WERI-Rb-1 (cell line): ENCODE results near the gene CYBB.

Experiments used
- DNase-seq: peaks from one replicate; pipeline ENCODE4 v3.0.0-alpha.2; 2020
- H3K27ac ChIP-seq: fragments of 250-450 bp; sonication (Bioruptor Pico); 2 replicates; pipeline ENCODE4 v1.5.1; 2020; ENCODE audit warnings: mild to moderate bottlenecking, moderate library complexity
- H3K27me3 ChIP-seq: fragments of 250-450 bp; sonication (Bioruptor Pico); 2 replicates; pipeline ENCODE4 v1.5.1; 2021; ENCODE audit warnings: mild to moderate bottlenecking, low read depth, moderate library complexity; ENCODE audit not compliant: insufficient read depth, severe bottlenecking
- H3K36me3 ChIP-seq: fragments of 250-450 bp; sonication (Bioruptor Pico); 2 replicates; pipeline ENCODE4 v1.5.1; 2020; ENCODE audit warnings: mild to moderate bottlenecking, moderate library complexity
- H3K4me3 ChIP-seq: 2 replicates; pipeline ENCODE4 v1.5.1; 2011; ENCODE audit warnings: low read depth, mild to moderate bottlenecking, control low read depth, low read length
- H3K9me3 ChIP-seq: fragments of 250-450 bp; sonication (Bioruptor Pico); 2 replicates; pipeline ENCODE4 v1.5.1; 2021; ENCODE audit warnings: mild to moderate bottlenecking, moderate library complexity; ENCODE audit not compliant: severe bottlenecking
- TF ChIP-seq, protein P1 (sequence below): IDR thresholded peaks from 2 replicates; pipeline ENCODE4 v1.5.1; 2011; ENCODE audit warnings: low read depth, mild to moderate bottlenecking, control low read depth, inconsistent platforms, low read length

Gene CYBB

DNA sequence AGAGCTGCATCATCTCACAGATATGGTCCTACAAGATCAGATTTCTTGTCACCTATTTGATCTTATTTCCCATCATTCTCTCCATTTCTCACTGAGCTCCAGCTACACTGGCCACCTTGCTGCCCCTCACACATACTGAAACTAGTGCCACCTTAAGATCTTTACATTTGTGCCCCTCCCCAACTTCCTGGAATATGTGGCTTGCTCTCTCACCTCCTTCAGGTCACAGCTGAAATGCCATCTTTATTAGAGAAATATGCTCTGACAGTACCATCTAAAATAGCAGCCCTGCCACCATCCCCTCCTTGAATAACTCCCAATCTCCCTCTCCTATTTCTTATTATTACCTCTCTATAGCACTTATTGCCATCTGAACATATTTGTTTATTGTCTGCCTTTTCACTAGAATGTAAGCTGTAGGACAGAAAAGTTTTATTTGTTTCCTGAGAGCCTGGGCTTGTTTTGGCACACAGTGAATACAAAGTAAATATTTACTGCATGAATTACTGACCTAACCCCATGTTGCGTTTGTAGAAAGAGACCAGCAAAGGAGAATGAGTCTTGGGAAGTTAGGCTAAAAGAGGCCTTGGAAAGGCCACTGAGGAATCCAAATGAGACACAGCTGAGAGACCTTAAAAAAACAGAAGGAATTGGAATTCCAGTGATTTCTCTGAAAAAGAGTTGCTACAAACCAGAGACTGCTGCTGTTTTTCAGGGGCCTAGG is 44.8 kb downstream of the CYBB start:
- no peaks in the 10 kb centered on the region for H3K9me3 ChIP-seq
- no peak overlapping the region for H3K27ac ChIP-seq
- no peak overlapping the region for H3K4me3 ChIP-seq
- no peaks in the 10 kb centered on the region for H3K27me3 ChIP-seq
- no peak for DNase-seq
- TF ChIP-seq, protein P1, sequence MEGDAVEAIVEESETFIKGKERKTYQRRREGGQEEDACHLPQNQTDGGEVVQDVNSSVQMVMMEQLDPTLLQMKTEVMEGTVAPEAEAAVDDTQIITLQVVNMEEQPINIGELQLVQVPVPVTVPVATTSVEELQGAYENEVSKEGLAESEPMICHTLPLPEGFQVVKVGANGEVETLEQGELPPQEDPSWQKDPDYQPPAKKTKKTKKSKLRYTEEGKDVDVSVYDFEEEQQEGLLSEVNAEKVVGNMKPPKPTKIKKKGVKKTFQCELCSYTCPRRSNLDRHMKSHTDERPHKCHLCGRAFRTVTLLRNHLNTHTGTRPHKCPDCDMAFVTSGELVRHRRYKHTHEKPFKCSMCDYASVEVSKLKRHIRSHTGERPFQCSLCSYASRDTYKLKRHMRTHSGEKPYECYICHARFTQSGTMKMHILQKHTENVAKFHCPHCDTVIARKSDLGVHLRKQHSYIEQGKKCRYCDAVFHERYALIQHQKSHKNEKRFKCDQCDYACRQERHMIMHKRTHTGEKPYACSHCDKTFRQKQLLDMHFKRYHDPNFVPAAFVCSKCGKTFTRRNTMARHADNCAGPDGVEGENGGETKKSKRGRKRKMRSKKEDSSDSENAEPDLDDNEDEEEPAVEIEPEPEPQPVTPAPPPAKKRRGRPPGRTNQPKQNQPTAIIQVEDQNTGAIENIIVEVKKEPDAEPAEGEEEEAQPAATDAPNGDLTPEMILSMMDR = no peak
- no peaks in the 10 kb centered on the region for H3K36me3 ChIP-seq

DNA sequence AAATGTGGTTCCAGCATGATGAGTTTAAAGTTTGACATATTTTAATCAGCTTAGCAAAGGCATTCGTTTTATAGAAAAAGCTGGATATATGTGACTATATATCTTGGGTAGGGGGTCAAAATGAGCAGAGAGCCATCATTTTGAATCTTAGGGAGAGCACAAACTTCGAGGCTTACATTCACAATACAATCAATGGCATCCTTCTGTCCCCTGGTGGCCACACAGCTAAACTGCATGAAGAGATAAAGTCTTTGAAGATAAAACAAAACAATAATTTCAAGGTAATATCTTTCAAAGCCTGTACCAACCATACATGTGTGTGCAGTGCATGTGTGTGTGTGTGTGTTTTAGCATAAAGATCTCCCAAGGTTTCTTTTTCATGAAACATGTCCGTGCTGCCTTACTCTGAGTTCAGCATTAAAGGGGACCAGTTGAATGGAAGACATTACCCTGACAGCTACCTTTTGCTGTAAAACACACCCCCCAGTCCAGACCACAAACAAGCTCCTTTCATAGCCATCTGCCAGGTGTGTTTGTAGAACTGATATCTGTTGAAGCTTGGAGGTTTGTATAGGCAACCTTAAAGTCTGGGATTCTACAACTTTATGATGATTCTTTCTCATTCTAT is 45.5 kb downstream of the CYBB start:
- H3K9me3 ChIP-seq = no peaks in the 10 kb centered on the region
- DNase-seq = peak; percentile 33
- TF ChIP-seq, protein P1 = peak; percentile 76
- H3K4me3 ChIP-seq = no peak overlapping the region
- no peak overlapping the region for H3K27ac ChIP-seq
- no peaks in the 10 kb centered on the region for H3K27me3 ChIP-seq
- H3K36me3 ChIP-seq = no peaks in the 10 kb centered on the region

- TF ChIP-seq, protein P1 = no peak
- Histone ChIP-seq H3K36me3 (no peaks in the 10 kb centered on the region), H3K9me3 (no peaks in the 10 kb centered on the region), H3K4me3 (no peak overlapping the region), H3K27me3 (peaks cover 4% of the 10 kb centered on the region), H3K27ac (no peak overlapping the region)
- no peak for DNase-seq
These were observed 49.9 kb downstream of the CYBB start for GRCh38 chrX:37829721-37830120.

DNA sequence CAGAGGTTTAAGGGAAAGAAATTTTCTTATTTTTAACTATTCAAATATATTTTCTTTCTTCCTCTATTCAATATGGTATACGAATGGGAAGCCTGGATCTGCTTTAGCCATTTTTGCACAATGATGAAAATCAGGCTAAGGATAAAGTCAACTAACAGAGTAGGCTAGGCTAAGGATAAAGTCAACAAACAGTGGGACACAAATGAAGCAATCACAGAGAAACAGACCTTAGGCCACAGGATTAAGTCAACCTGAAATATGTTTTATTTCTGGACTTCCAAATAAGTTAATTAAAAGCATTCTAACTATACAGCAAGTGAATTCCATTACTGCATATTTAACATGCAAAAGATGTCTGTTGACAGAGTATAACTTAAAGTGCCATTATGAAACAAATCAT is 50.5 kb downstream of the CYBB start:
- no peak overlapping the region for H3K27ac ChIP-seq
- H3K27me3 ChIP-seq = peaks cover 4% of the 10 kb centered on the region
- no peaks in the 10 kb centered on the region for H3K36me3 ChIP-seq
- DNase-seq = no peak
- TF ChIP-seq, protein P1 = no peak
- no peaks in the 10 kb centered on the region for H3K9me3 ChIP-seq
- no peak overlapping the region for H3K4me3 ChIP-seq

DNA sequence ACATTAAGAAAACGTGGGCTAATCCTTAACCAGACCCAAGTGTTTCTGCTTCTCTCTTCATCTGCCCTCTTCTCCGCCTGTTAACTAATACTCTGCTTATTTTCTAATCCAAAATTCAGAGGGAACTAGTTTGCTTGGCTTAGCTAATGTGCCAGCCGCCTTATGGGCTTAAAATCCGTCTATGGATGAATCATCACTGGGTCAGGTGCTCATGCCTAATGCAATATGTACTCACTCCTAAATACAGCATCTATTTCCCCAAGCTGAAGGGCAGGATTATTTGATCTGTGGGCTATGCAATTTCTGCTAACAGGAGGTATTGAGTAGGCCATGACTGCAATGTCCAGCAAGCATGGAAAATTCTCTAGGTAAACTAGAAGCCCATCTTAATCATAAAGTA is 55.1 kb downstream of the CYBB start:
- TF ChIP-seq, protein P1 = no peak
- DNase-seq = no peak
- Histone ChIP-seq H3K36me3 (no peaks in the 10 kb centered on the region), H3K9me3 (no peaks in the 10 kb centered on the region), H3K4me3 (no peak overlapping the region), H3K27ac (no peak overlapping the region), H3K27me3 (peaks cover 4% of the 10 kb centered on the region)
